GM18870 (cell line): Measurements from ENCODE around the gene COG7.
"Not testable (repeated sequence)": the region's sequence is repeated elsewhere in the genome, so short reads cannot be mapped to it uniquely, and the experiment has no call there.

Source experiments
- ATAC-seq: cut with Tn5 transposase; IDR thresholded peaks from one replicate; pipeline ENCODE4 v1.9.1; 2021; ENCODE audit warnings: moderate library complexity; ENCODE audit not compliant: unreplicated experiment

Gene COG7

DNA sequence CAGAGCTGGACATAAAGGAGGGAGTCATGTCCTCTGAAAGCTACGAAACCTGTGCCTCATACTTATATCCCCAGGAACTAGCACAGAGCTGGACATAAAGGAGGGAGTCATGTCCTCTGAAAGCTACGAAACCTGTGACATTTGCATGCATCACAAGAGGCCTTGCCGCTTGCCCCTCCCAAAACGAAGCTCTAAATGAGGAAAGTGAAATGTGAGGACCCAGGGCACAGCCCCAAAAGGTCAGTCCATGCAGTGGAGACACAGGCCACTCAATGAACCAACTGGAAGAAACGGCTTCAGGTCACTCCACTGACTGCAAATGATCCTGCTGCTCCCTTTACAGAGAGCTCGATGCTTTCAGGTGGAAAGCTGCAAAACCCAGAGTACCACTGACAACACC is 38.3 kb downstream of the COG7 start:
- no peak for ATAC-seq

DNA sequence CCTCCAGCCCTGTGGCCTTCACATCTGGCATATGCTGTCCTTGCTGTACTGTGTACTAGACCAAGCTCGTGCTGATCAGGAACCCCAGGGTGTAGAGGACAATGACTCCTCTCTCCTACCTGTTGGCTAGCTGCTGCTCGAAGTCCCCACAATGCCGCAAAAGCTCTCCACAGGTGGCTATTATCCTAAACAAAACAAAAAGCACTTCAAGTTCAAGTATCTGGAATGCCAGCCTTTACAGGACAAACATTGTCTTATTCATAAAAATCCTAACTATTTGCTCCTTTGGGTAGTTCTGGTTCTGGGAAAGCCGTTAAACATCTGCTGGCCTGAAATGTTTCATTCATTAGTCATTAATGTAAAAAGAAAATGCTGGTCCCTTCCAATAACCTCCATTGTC is 42.8 kb downstream of the COG7 start:
- no peak for ATAC-seq

DNA sequence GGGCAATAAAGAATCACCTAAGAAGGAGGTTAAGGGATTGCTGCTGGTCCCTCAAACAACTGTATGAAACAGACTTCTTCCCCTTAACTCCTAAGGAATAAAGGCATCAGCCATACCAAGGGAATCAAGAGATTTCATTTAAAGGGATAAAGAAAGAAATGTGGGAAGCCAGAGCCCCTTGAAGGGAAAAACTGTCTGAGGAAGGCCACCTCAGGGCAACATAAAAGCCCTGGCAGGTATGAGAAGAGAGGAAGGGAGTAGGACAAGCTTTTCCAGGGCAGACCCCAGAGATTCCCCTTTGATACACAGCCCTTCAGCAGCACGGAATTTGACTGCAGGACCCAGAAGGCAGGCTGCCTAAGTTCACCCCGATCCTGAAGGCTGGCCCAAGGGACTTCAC is 43.5 kb downstream of the COG7 start:
- ATAC-seq = no peak

DNA sequence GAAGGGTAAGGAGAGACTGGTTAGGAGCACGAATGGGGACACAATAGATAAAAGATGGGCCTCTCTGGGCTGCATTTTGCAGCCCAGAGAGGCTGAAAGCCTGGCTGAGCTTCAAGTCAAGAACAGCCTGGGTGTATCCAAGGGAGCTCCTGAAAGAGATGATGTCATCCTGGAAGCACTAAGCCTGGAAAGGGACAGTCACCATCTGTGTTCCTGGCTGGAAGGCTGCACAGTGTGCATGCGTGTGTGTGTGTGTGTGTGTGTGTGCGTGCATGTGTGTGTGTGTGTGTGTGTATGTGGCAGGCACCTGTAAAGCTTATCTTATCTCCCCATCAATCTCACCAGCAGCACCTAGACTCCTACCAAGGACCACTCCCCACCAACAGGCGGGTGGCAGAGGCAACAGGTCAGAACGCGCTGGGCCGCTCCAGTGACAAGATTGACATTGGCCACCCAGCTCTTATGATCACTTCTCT is 44.1 kb downstream of the COG7 start:
- no peak for ATAC-seq

DNA sequence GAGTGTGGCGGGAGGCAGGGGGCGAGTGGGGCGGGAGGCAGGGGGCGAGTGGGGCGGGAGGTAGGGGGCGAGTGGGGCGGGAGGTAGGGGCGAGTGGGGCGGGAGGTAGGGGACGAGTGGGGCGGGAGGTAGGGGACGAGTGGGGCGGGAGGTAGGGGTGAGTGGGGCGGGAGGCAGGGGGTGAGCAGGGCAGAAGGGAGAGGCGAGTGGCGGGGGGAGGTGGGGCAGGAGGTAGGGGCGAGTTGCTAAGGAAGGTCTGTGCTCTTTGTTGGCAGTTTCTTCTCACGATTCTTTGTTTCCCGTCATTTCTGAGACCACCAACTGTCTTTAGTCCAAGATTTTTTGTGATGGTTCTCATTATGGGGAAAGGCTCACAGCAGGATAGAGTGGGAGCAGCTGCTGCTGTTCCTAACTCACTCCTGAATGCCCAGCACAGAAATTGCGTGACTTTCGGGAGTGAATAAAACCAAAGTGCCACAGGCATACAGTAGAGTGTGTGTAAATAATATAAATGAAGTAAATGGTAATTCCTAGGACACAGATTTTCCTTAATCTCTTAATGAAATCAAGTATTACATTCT is 44.7 kb downstream of the COG7 start:
- ATAC-seq = no peak

DNA sequence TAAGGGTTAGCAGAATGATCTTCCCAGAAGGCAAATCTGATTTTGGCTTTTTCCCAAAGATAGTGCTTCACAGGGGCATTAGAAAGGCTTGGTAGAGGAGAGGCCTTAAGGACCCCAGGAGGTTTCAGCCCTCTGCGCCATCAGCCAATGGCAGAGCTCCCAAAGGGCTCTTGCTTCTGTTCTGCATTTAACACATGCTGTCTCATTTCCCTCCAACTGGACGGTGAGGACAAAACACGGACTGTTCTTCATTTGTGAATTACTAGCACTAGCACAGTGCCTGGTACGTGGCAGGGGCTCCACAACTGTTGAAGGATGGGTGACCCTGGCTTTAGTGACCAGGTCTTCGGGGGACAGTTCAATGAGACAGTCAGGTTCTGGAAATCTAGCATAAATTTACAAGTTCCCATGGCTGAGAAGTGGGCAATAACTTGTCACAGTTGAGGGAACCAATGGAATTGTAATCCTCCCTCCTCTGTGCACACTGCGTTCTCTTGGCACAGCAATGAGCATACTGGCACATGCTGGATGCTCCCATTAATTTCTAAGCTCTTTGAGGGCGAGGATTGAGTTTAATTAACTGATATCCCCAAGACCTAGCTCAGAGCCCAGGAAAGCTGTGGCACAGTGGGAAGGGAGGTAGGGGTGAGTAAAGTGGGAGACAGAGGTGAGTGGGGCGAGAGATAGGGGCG is 45.4 kb downstream of the COG7 start:
- ATAC-seq = no peak

DNA sequence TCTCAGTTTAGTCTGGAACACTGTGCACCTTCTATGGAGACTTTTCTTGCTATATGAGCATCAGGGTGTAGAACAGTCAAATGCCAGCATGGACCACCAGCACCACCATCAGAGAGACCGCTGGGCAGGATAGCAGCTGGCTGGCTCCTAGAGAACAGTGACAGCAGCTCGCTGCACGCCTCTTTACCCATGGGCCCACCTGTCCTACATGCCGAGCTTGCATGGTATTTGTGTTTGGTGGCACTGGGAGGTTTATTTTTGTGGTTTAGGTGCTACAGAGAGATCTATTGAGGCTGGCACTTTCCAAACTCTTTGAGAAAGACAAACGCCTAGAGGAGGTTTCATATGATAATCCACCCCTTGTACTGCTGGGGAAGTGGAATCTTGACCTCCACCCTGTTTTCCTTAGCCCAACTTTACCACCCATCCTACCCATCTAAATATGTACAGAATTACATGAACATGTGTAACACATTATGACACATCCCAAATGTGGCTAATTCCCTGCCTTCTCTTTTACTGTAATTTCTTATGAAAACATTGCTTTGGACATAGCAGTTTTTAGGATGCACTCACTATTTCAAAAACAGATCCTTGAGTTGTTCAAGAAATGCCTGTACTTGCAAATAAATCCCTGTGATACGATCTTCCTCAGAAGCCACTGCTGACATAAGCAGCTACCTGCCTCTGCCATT is 46.3 kb downstream of the COG7 start:
- ATAC-seq = no peak

DNA sequence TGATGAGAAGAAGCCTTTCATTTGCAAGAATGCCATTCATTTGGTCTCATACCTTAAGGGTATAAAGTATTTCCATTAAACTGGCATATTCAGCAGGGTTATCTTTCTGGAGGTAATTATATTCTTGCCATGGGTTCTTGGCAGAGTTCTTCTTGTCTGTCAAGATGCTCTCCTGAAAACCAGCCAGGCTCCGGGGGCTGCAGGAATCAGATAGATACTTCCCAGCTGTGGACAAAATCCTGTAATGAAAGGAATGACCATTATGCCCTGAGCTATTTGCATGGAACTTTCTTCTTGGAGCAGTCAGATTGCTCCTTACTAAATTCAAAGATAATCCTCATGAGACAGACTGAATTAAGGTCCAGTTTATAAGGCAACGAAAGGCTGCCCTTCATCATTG is 47.0 kb downstream of the COG7 start:
- no peak for ATAC-seq

DNA sequence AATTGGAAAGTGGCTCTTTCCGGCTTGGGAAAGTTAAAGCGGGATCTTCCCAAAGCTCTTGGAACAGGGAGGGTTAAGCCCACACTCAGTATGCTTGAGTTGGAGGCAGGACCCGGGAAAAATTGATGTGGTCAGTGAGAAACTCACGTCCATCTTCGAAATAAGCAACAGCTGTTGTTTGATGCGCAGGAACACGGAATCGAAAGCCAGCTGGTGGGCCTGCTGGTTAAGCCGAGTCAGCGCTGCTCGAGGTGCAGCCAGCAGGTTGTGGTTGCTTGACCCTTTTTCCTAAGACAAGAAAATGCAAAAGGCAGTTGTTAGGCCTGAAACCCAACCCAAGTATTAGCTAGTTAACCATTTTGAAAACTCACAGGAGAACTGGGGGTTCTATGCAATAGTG is 49.4 kb downstream of the COG7 start:
- ATAC-seq = no peak

DNA sequence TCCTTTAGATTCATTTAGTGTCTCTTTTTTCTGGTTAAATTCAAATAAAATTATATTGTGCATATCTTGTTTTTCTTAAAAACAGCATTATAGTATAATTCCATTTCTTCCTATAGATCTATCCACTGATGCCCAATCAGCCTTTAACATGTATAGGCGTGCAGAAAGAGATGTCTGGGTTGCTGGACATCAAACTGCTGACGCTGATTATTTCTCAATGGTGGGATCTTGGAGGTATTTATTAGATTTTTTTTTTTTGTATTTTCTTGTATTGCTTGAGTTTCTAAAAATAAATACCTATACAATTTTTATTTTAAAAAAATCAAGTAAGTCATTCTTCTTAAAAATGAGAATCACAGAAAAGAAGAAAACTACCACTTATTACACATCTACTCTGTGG is 50.9 kb downstream of the COG7 start:
- ATAC-seq = no peak

DNA sequence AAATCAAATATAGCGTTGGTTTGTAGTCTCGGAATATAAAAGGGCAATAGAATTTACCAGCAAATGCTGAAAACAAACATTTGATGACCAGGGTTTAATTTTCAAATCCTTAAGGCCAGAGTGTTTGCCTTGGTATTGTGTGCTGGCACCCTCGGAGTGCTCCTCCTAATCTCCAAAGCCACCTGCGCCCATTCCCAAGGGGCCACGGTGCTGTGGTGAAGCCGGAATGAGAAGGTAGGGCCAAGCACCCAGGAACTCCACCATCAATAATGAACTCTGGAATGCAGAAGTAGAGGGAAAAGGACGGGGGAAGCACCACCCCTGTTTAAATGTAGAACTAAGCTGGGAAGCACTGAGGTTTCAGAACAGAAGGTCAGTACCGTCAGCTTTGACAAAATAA is 51.9 kb downstream of the COG7 start:
- ATAC-seq = no peak

DNA sequence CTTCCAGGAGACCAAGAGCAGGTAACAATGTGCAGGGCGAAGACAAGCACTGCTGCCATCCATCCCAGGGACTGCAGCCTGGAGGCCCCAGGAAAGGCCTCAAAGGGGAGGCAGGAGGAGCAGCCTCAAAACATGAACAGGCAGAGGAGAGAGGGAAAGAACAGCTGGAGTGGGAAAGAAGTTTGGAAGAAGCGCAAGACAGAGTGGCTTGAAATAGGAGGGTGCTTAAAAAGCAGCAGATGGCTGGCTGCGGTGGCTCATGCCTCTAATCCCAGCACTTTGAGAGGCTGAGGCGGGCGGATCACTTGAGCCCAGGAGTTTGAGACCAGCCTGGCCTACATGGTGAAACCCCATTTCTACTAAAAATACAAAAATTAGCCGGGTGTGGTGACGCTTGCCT is 52.5 kb downstream of the COG7 start:
- not testable (repeated sequence) for ATAC-seq

DNA sequence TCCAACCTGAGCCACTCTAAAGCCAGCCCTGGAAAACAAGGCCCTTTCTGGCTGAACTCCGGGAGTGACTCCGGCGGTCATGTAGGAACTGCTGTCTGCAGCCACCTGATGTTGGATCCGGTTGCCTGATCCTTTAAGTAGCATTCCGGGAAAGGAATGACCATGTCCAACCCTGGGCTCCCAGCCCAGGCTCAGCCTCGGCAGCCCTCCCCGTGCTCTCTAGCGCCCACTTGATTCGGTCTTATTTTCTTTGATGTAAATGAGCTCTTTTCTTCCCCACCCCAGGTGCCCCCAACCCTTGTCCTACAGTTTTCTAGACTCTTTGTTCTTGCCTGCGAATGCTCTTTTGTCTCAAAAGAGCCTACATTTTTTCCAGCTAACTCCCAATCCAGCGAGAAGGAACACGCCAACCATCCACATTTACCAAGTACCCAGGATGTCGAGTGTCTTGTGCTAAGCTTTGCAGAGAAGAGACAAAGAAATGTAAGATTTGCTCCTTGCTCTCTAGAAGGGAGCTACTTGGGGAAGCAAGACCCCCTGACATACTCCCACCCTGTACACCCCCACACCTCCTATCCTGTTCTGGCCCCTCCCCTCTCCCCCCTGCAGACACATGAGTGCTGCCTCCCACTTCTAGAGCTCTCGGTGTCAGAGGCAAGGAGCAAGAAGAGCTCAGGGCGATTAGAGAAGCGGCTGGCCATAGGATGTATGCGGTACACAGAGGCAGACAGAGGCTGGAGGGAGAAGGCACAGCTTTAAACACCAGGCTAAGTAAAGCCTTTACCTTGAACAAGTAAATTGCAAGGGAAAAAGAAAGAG is 53.8 kb downstream of the COG7 start:
- no peak for ATAC-seq

DNA sequence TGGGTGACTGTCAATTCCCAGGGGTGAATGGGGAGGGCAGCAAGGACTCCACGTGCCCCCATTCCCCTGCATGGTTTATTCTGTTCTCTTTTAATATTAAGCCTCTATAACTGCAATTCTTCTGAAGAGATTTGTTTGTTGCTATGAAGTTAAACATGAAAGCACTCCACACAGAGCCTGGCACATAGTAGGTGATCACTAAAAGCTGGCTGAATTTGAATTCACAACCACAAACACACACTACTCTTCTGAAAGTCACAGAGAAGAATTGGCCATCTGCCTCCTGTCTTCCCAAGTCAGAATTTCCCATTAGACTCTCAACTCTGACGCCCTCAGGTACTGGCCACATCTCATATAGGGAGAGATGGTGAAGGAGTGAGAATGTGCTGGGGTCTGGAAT is 55.5 kb downstream of the COG7 start:
- ATAC-seq = no peak

DNA sequence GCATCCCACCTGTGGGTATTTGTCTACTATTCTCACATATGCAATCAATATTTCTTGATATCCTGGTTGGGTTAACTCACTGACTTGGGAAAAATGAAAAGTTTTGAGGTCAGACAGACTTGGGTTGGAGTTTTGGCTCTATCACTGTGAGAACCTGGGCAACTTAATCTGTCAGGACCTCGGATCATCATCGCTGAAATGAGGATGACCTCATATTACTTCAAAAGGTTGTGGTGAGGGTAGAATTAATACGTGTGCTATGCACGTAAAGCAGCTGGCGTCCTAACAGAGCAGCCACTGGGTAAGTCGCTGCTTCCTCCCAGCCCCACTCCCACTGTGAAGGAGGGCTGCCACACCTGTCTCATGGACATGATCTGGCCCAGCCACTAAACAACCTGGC is 57.3 kb downstream of the COG7 start:
- no peak for ATAC-seq

DNA sequence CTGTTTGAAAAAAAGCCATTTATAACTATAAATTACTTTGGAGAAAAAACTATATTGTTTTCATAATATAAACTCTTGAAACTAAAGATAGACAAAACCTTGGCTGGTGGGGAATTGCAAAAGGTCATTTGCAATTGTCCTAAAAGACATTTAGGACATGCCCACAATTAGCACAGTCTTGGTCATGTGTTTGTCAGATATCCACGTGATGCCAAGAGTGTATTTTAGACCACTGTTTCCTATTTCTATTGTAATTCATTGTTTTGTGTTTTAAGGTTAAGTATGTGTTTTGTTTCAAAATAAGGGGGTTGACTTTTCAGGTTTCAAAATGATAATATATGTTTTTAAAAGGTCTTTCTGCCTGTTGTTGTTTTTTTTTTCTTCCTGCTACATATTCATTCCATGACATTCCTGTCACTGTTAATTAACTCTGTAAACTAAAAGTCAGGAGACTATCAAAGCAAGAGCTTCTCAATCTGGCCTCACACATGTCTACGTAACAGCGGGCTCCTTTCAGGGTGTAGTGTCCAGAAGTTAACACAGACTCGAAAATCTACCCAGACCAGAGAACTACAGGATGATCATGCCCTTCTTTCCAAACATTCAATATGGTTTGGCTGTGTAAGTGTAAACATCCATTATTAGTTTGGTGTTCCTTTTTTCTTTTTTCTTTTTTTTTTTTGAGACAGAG is 58.7 kb downstream of the COG7 start:
- ATAC-seq = no peak

DNA sequence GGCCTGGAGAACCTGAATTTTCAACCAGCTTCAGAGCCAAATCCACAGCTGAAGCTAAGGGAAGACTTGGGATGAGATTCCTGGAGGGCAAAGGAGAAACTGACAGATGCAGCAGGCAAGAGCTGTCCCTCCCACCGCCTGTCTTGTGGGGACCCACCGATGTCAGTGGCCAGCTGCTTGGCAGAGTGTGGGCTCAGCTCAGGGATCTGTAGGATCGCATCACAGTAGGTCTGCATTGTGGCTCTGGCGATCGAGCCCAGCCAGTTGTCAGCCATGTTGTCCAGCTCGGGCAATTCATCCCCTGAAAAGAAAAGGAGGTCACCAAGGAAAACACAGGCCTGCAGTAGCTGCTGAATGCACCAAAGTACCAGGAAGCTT is 60.8 kb downstream of the COG7 start:
- ATAC-seq = no peak

DNA sequence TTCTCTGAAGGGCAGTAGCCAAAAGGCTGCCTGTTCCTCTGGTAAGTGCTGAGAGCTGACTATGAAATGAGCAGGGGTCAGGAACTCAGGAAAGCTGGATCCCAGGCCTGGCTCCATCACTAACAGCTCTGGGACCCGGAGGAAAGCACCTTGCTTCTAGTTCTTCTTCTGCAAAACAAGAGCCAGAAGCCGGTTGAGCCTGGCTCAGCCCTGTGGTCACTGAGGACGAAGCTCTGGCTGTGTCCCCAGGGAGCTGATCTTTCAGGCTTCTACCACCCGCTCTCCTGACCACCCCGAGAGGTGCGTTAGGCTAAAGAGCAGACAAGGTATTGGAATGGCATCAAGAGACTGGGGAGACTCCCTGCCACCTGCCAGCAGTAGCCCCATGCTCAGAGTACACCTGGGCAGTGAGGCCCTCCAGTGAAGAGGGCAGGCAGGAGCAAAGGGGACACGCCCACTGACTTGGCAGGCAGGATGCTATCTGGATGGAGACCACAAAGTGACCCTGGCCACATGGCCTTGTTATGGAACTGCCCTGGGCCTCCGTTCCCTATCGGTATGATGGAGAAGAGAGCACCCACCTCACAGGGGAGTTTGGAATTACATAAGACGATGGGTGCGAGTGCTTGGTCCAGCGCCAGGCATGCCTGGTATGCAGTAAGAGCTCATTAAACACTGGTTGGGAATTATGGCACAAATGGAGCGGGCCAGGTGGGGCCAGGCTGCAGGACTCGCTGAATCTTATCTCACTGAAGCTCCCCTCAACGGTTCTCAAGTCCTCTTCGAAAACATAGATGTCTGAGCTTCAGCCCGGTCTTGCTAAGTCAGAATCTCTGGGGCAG is 61.4 kb downstream of the COG7 start:
- no peak for ATAC-seq

DNA sequence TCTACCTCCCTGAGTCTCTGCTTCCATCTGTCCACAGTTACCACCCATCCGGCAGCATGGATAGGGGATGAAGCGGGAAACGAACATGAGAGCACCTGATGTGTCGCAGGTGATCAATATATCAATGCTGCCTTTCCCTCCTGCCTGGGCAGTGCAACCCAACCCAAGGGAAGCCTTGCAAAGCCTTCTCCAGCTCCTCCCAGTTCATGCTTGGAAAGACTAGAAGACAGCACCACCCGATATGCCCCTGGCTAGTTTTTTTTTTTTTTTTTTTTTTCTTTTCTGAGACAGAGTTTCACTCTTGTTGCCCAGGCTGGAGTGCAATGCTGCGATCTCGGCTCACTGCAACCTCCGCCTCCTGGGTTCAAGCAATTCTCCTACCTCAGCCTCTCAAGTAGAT is 63.1 kb downstream of the COG7 start:
- ATAC-seq = not testable (repeated sequence)

DNA sequence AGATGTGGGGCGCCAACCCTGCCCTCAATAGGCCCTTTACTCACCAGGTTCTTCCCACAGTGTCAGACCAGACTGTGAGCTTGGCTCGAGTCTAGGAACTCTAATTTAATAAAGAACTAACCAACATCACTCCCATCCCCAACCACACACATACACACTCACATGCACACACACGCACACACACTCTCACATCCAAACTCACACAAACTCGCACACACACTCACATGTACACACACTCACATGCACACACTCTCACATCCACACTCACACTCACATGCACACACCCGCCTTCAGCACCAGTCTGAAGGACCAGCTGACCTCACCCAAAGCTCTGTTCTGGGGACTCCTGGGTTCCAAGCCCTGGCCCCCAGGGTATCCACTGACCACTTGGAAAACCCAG is 63.8 kb downstream of the COG7 start:
- ATAC-seq = no peak
